NOMO-1 treated with DMSO at 0.1 percent for 48 hours (cell line): ENCODE measurements around the gene THOC3.
"Not testable (repeated sequence)": the region's sequence is repeated elsewhere in the genome, so short reads cannot be mapped to it uniquely, and the experiment has no call there.

Experiments used
- DNase-seq: peaks from one replicate; lab custom pipeline; 2025; ENCODE audit not compliant: unreplicated experiment; lab: John Stamatoyannopoulos, UW

The THOC3 gene

DNA sequence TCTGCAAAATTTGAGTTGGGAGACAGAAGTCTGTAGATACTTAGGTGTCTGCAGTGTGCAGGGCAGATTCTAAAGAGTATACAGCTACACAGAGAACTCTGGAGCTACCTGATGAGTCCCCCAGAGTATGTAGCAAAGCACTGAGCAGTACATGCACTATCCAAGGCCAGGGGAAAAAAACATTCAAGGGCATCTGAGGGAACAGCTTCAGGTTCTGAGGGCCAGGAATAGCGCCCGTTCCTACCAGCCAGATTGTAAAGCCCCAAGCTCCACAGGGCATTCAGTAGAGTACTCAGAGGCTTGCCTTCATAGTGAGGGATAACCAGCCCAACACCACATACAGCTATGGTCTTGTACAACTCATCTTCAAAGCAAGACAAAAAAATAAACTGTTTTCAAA lies 27.5 kb downstream of the THOC3 start:
- not testable (repeated sequence) for DNase-seq

- not testable (repeated sequence) for DNase-seq
Observed at GRCh38 chr5:175938489-175938888, 29.6 kb downstream of the THOC3 start.

- DNase-seq = not testable (repeated sequence)
Observed at GRCh38 chr5:175928752-175929151, 39.4 kb downstream of the THOC3 start.

- DNase-seq = not testable (repeated sequence)
Observed at GRCh38 chr5:175925106-175925505, 43.0 kb downstream of the THOC3 start.

DNA sequence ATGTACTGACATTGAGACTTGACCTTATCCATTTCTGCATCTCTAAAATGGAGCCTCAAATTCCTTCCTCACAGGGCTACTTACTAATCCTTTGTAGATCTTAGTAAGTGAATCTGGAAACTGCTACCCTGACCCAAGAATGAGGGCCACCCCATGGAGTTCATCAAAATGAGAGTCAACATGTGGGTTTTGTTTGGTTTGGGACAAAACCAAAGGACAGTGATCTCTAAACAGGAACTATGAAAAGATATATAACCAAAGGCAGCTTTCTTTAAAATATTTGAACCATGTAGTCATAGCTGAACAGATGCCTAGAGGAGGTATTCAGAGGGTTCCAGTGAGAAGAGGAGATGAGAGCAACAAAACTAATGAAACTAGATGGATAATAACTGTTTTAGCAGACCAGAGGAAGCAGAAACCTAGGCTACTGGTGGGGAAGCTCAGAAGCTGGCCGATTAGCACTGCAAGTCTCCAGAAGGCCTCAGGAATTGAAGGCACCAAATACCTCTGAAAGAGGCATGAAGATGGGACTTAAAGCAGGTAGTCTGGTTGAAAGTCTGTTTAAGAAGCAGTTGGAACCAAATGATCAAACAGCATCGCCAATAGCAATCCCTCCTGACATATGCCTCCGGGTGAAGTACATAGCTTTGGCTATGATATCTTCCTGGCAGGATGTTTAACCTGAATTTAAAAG lies 45.8 kb downstream of the THOC3 start:
- DNase-seq = no peak

- DNase-seq = no peak
Observed at GRCh38 chr5:175921061-175921730, 46.9 kb downstream of the THOC3 start.

DNA sequence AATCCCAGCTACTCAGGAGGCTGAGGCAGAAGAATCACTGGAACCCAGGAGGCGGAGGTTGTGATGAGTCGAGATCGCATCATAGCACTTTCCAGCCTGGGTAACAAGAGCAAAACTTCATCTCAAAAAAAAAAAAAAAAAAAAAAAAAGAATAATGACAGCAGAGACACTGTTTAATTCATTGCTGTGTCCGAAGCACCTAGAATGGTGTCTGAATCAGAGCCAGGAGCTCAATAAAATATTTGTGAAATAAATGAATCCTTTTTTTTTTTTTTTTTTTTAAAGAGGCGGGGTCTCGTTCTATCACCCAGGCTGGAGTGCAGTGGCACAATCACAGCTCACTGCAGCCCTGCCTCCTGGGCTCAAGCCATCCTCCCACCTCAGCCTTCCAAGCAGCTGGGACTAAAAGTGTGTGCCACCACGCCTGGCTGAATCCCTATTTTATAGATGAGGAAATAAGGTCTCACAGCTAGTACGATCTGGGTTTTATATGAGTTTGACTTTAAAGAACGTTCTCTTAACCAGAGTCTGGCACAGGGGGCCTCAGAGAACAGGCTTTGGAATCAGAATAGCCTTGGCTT lies 47.8 kb downstream of the THOC3 start:
- no peak for DNase-seq

DNA sequence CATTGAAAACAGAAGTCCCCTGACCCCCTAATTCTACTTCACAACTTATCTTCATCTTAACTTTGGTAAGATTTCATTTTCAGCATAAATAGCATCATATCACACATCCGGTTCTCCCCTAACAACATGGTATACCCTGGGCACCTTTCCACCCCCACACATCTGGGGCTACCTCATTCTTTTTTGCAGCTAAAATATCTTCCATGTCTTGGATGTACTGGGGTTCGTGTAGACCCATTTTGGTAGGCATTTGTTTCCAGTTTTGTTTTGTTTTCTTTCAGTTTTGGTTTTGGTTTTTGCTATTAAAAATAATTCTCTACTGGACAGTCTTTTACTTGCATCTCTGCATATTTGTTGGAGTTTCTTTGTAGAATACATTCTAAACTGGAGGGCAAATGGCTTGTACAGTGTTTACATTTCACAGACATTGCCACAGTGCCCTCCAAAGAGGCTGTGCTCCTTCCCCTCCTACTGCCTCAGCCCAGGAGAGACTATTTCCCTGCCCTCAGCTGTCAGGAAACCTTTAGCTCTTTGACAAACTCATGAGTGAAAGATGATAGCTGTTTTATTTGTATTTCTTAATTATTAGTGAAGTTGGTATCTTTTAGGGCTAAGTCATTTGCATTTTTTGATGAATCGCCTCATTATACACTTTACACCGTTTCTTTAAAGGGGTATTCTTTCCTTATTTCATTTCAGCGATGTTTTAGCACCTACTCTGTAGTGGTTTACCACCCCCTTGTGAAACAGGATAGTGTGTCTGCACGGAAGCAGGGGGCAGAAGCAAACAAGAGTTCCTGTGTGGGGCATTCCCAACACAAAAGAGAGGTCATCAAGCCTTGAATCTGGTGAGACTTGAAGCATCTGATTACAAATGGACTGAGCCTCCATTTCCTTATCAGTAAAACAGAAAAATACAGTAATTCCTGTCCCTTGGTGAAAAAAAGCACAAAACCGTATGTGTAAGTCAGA lies 52.8 kb downstream of the THOC3 start:
- not testable (repeated sequence) for DNase-seq

- not testable (repeated sequence) for DNase-seq
Observed at GRCh38 chr5:175913835-175914672, 54.1 kb downstream of the THOC3 start.

DNA sequence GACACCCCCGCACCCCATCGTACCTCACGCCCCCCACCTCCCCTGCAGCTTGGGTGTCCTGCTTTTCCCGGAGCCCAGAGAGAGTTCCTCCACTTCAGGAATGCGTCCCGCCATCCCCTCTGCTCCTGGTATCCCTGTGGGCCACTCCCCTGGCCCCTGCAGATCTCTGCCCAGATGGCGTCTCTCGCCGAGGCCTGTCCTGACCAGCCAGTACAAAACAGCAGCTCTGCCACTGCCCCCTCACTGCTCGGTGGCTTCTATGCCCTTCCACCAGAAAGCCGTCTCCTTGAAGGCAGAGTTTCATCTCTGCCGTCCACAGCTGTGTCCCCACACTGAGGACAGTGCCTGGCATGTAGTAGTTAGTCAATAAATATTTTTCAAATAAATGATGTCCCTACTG lies 58.0 kb downstream of the THOC3 start:
- not testable (repeated sequence) for DNase-seq
